Iris pigment epithelial cell (primary cell): Measurements from ENCODE around the gene TP53AIP1.

ENCODE experiments used
- DNase-seq: peaks from one replicate; pipeline ENCODE4 v3.0.0-alpha.2; 2011; ENCODE audit warnings: low read depth

The TP53AIP1 gene

DNA sequence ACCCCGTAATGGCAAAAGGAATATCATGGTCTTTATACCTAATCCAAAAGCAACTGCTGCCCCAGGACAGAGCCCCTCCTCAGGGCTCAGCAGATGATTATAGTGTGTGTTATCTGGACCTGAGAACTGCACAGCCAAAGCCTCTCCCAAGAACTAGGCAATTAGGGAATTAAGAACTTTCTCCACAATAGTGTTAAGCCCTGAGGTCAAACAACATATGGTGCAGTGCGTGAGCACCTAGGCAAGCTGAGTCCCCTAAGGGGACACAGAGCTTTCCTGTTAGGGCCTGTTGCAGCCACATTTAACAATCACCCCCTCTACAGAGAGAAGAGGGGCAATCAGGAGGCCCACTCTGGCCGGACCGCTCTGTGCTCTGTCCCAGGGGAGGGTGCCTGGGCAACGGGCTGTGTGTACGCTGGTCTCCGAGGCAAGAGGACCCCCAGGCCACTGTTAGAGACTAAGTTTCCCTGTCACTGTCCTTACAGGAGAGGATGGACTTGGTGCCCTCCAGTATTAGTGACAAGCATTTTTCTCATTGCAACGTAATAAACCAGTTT, 52.9 kb downstream of the TP53AIP1 start:
- DNase-seq, result no peak

DNA sequence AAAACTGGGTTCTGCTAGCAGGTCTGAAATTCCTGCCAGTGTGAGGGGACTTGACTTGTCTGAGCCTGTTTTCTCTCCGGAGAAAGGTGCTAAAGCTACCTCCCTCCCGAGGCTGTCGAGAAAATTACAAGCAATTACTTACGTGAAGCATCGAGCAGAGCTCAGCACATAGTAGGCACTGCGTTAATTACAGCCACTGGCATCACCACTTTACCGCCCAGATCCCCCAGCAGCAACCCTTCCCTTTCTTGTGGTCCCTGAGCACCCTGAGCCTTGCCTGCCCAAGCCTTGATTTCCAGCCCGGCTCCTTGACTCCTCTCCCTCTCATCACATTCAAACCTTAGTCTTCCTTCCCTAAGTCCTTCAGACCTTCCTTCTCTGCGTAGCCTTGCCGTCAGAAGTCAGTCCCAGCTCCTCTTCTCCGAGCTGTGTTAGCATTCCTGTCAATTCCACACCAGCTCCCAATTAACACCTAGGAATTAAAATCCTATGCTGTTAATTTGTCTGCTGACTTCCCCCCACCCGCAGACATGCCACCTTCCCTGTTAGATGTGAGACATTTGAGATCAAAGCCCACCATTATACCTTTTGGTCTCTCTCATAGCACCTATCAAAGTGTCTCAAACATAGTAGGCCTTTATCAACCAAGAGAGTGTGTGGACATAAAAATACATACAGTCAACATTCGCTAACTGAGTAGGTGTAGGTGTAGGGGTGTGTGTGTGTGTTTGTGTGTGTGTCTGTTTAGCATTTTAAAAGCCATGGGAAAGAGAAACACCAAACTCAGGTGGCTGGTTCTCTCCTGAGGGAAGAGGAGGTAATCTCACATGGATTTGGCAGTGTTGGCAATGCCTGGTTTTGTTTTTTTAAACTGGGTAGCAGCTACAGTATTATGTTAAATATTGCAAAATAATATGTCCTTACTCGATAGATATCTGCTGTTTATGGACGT, 54.4 kb downstream of the TP53AIP1 start:
- DNase-seq, result no peak

DNA sequence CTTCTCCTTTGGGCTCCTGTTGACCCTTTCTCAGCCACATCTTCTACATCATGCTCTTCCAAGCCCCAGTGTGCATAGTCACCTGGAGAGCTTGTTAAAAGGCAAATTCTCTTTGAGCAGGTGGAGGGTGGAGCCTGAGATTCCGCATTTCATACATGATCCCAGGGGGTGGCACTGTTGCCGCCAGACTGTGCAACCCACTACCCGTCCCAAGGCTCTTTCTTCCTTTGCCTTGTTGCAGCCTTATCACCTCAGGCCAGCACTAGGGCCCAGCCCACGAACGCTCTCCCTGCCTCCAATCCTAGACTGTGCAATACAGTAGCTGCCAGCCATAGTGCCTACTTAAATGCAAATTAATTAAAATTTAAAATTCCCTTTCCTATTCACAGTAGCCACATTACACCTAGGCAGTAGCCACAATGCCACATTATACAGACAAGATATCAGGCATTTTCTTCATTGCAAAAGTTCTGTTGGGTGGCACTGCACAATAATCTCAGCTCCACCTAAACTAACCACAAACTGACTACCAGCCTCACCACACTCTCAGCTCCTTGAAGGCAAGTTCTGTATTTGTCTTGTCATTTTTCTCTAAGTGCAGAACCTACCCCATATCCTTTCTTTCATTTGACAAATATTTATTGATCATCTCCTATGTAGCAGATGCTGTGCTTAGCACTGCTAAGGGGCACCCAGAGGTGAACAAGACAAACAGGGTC, 56.1 kb downstream of the TP53AIP1 start:
- DNase-seq, result no peak
